Ascending aorta (tissue), 2 donors: ENCODE data around the gene NHLRC3. TPM values are rescaled to one million over a fixed set of nuclear protein-coding genes. Genes with fewer than 3 reads are reported as not detected.

ENCODE experiments used
- DNase-seq, 2 donors: peaks; one replicate each; pipeline ENCODE4 v3.0.0-alpha.2; 2019; ENCODE audit warnings: low spot score in 2 of 2
- H3K27ac ChIP-seq, 2 donors: fragments of 200-600 bp; sonication (generic); one replicate each; pipeline ENCODE4 v1.5.1; 2016 to 2017; ENCODE audit warnings: mild to moderate bottlenecking in 1 of 2
- H3K27me3 ChIP-seq: fragments of 200-600 bp; sonication (generic); one replicate; pipeline ENCODE4 v1.5.1; 2017
- H3K36me3 ChIP-seq, 2 donors: fragments of 200-600 bp; sonication (generic); one replicate each; pipeline ENCODE4 v1.5.1; 2016
- H3K4me1 ChIP-seq, 2 donors: fragments of 200-600 bp; sonication (generic); one replicate each; pipeline ENCODE4 v1.5.1; 2016 to 2017; ENCODE audit warnings: mild to moderate bottlenecking in 1 of 2
- H3K4me3 ChIP-seq, 2 donors: fragments of 200-600 bp; sonication (generic); one replicate each; pipeline ENCODE4 v1.5.1; 2016 to 2017; ENCODE audit warnings: mild to moderate bottlenecking in 1 of 2
- H3K9me3 ChIP-seq, 2 donors: fragments of 200-600 bp; sonication (generic); one replicate each; pipeline ENCODE4 v1.5.1; 2016
- intact Hi-C: fragments of 100-400 bp; cut with DNase I; formaldehyde crosslinking; loops from one replicate; pipeline ENCODE4 v1.15.1; 2023
- total RNA-seq: library from RNA; depleted of rRNA; stranded (reverse); fragments of >200 nt; gene quantifications from one replicate; pipeline ENCODE4 v1.1.0, GENCODE V29; 2016
- TF ChIP-seq, protein P1 (sequence below), 3 experiments: fragments of 200-600 bp in 2 of 3; fragments of 450-650 bp in 1 of 3; sonication (generic) in 2 of 3; IDR thresholded peaks; one replicate each; pipeline ENCODE4 v1.5.1; 2016 to 2019; ENCODE audit warnings: antibody characterized with exemption in 3 of 3, mild to moderate bottlenecking in 1 of 3, moderate library complexity in 1 of 3

Gene NHLRC3
- total RNA-seq, 1 donor from 2014 or later: 7.1 TPM

DNA sequence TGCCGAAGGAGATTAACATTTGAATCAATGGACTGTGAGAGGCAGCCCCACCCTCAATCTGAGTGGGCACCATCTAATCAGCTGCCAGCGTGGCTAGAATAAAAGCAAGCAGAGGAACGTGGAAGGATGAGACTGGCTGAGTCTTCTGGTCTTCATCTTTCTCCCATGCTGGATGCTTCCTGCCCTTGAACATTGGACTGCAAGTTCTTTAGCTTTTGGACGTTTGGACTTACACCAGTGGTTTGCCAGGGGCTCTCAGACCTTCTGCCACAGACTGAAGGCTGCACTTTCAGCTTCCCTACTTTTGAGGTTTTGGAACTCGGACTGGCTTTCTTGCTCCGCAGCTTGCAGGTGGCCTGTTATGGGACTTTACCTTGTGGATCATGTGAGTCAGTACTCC, 14.7 kb downstream of the NHLRC3 start:
- DNase-seq: no peak
- TF ChIP-seq, protein P1, sequence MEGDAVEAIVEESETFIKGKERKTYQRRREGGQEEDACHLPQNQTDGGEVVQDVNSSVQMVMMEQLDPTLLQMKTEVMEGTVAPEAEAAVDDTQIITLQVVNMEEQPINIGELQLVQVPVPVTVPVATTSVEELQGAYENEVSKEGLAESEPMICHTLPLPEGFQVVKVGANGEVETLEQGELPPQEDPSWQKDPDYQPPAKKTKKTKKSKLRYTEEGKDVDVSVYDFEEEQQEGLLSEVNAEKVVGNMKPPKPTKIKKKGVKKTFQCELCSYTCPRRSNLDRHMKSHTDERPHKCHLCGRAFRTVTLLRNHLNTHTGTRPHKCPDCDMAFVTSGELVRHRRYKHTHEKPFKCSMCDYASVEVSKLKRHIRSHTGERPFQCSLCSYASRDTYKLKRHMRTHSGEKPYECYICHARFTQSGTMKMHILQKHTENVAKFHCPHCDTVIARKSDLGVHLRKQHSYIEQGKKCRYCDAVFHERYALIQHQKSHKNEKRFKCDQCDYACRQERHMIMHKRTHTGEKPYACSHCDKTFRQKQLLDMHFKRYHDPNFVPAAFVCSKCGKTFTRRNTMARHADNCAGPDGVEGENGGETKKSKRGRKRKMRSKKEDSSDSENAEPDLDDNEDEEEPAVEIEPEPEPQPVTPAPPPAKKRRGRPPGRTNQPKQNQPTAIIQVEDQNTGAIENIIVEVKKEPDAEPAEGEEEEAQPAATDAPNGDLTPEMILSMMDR (IDR thresholded peaks at IDR 0.05): no peak
- H3K4me1 ChIP-seq: no peaks in the 10 kb centered on the region
- intact Hi-C loops: loop anchor here (5.0 kb wide), 1 partner anchor 624 kb away; no protein-coding TSS in a partner anchor
- no peaks in the 10 kb centered on the region for H3K27me3 ChIP-seq
- H3K4me3 ChIP-seq: no peak overlapping the region
- H3K27ac ChIP-seq: no peak overlapping the region
- H3K9me3 ChIP-seq: no peaks in the 10 kb centered on the region
- peaks cover 0 to 5% of the 10 kb centered on the region in 2 donors for H3K36me3 ChIP-seq

DNA sequence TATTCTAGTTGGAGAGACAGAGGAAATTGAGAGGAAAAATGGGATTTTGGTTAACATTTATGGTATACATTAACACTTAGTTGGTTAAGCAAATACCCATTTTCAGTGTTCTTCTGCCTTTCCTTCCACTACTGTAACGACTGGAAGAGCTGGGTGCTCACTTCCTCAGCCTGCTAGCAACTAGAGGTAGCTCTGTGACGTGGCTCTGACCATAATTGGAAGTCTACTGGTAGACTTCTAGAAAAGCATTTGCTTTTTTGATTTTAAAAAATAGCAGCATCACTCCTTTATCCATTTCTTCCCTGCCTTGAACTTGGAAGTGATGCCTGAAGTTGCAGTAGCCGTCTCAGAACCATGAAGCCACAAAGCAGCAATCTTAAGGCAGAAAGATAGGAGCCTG, 15.9 kb downstream of the NHLRC3 start:
- no peak overlapping the region for H3K27ac ChIP-seq
- no peaks in the 10 kb centered on the region for H3K4me1 ChIP-seq
- intact Hi-C loops: loop anchor here (5.0 kb wide), 1 partner anchor 623 kb away; no protein-coding TSS in a partner anchor
- no peaks in the 10 kb centered on the region for H3K27me3 ChIP-seq
- TF ChIP-seq, protein P1 (IDR thresholded peaks at IDR 0.05): no peak
- H3K9me3 ChIP-seq: no peaks in the 10 kb centered on the region
- no peak overlapping the region for H3K4me3 ChIP-seq
- H3K36me3 ChIP-seq: peaks cover 0 to 5% of the 10 kb centered on the region in 2 donors
- no peak for DNase-seq

DNA sequence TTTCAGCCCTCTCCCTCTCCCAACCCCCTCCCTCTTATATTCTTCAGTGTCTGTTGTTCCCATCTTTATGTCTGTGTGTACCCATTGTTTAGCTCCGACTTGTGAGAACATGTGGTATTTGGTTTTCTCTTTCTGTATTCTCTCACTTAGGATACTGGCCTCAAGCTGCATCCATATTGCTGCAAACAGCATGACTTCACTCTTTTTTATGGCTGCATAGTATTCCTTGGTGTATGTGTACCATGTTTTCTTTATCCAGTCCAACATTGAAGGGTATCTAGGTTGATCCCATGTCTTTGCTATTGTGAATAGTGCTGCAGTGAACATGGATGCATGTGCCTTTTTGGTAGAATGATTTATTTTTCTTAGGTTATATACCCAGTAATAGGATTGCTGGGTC, 17.8 kb downstream of the NHLRC3 start:
- H3K4me1 ChIP-seq: no peaks in the 10 kb centered on the region
- H3K9me3 ChIP-seq: no peaks in the 10 kb centered on the region
- DNase-seq: no peak
- no peak overlapping the region for H3K27ac ChIP-seq
- no peak overlapping the region for H3K4me3 ChIP-seq
- no peaks in the 10 kb centered on the region for H3K36me3 ChIP-seq
- intact Hi-C loops: no loop called here
- no peaks in the 10 kb centered on the region for H3K27me3 ChIP-seq
- TF ChIP-seq, protein P1 (IDR thresholded peaks at IDR 0.05): no peak

DNA sequence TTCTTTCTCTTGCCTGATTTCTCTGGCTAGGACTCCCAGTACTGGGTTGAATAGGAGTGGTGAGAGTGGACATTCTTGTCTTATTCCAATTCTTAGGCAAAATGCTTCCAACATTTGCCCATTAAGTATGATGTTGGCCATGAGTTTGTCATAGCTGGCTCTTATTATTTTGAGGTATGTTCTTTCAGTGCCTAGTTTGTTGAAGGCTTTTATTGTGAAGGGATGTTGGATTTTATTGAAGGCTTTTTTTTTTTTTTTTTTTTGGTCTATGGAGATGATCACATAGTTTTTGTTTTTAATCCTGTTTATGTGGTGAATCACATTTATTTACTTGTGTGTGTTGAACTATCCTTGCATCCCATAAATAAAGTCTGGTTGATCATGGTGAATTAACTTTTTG, 19.8 kb downstream of the NHLRC3 start:
- Histone ChIP-seq H3K36me3 (no peaks in the 10 kb centered on the region), H3K9me3 (no peaks in the 10 kb centered on the region), H3K4me3 (no peak overlapping the region), H3K27me3 (no peaks in the 10 kb centered on the region), H3K4me1 (no peaks in the 10 kb centered on the region), H3K27ac (no peak overlapping the region)
- TF ChIP-seq, protein P1 (IDR thresholded peaks at IDR 0.05): no peak
- intact Hi-C loops: no loop called here
- DNase-seq: no peak

DNA sequence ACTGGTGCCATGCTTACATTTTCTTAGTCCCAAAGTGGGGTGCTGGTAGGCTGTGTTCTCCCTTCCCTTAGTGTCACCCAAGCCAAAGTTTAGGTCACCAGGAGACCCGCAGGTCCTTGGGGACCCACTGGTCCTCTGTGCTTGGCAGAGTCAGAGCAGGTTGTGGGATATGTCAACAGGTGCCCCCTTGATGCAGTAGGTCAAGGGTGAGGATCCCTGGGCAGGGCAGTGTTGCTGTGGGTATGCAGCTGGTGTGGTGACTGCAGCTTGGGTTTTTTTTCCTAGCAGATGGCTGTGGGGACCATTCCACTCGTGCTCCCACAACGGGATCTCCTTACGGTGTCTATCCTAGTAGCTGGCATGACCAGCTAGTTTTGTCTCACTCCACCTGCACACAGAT, 23.7 kb downstream of the NHLRC3 start:
- no peak overlapping the region for H3K27ac ChIP-seq
- H3K4me3 ChIP-seq: no peak overlapping the region
- H3K9me3 ChIP-seq: no peaks in the 10 kb centered on the region
- H3K4me1 ChIP-seq: no peaks in the 10 kb centered on the region
- peaks cover 0 to 4% of the 10 kb centered on the region in 2 donors for H3K36me3 ChIP-seq
- no peak for DNase-seq
- intact Hi-C loops: no loop called here
- TF ChIP-seq, protein P1 (IDR thresholded peaks at IDR 0.05): no peak
- H3K27me3 ChIP-seq: no peaks in the 10 kb centered on the region

DNA sequence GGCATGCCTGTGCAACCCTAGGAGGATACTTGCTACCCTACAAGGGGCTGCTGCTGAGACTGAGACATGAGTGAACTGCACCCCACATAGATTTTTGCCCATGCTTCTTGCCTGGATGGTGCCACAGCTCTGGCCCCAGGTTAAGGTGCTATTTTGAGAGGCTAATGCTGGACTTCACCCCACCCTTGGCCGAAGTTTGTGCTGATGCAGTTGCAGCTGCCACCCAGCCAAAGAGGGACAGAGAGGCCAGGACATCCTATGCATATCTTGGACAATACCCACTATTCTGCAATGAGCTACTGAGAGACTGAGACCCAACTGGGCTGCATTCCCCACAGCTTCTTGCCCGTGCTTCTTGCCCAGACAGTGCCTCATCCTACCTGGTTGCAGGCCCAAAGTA, 34.6 kb downstream of the NHLRC3 start:
- H3K9me3 ChIP-seq: peaks cover 0 to 5% of the 10 kb centered on the region in 2 donors
- no peak overlapping the region for H3K27ac ChIP-seq
- H3K27me3 ChIP-seq: no peaks in the 10 kb centered on the region
- no peak for DNase-seq
- TF ChIP-seq, protein P1 (IDR thresholded peaks at IDR 0.05): no peak
- no peaks in the 10 kb centered on the region for H3K36me3 ChIP-seq
- H3K4me3 ChIP-seq: no peak overlapping the region
- intact Hi-C loops: no loop called here
- no peaks in the 10 kb centered on the region for H3K4me1 ChIP-seq
